Measurements from ENCODE around the gene MYH11.

Gene MYH11

DNA sequence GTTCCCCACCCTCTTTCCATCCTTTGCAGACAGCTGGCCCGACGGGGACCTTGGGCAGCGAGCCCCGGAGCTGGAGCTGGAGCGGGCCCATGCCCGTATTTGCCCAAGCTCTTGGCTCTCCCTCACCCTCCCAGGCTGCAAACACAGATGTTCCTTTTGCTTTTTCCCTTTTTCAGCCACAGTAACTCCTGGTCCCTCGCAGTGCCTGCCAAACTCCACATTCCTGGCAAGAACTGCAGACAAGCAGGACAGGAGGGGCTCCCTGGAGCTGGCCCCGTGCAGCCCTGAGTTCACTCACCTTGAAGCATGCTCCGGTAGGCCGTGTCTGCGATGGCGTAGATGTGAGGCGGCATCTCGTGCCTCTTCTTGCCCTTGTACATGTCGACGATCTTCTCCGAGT lies 33.9 kb downstream of the MYH11 start:
- no peaks in the 10 kb centered on the region for H3K9me3 ChIP-seq (ENCODE audit: insufficient read depth, low read length)
- peaks cover 8% of the 10 kb centered on the region; the same call in 1 of the 2 replicates for H3K4me1 ChIP-seq (ENCODE audit: low read length)
- H2AFZ ChIP-seq (ENCODE audit: low read depth, low read length) = no peak overlapping the region
- no peak overlapping the region for H3K4me3 ChIP-seq (ENCODE audit: low read length)
- no peaks in the 10 kb centered on the region for H4K20me1 ChIP-seq (ENCODE audit: insufficient read depth, low read length)
- H3K36me3 ChIP-seq (replicated peaks; ENCODE audit: low read depth, low read length) = no peaks in the 10 kb centered on the region
- H3K27ac ChIP-seq (ENCODE audit: low read length) = no peak overlapping the region
- peaks cover 18% of the 10 kb centered on the region for H3K27me3 ChIP-seq (ENCODE audit: low read depth, low read length)
- no peak overlapping the region for H3K4me2 ChIP-seq (ENCODE audit: low read length)
- TF ChIP-seq CTCF (IDR thresholded peaks at IDR 0.05; ENCODE audit: low read depth, low read length) = no peak
- TF ChIP-seq EZH2phosphoT487 (IDR thresholded peaks at IDR 0.05; ENCODE audit: low read depth) = no peak
- H3K9ac ChIP-seq (ENCODE audit: low read length) = no peak overlapping the region
- no peaks in the 10 kb centered on the region for H3K79me2 ChIP-seq (ENCODE audit: low read length)

- H3K9ac ChIP-seq (ENCODE audit: low read length) = no peak overlapping the region
- H3K27me3 ChIP-seq (ENCODE audit: low read depth, low read length) = peaks cover 29% of the 10 kb centered on the region
- no peak for TF ChIP-seq CTCF (IDR thresholded peaks at IDR 0.05; ENCODE audit: low read depth, low read length)
- TF ChIP-seq EZH2phosphoT487 (IDR thresholded peaks at IDR 0.05; ENCODE audit: low read depth) = no peak
- H4K20me1 ChIP-seq (ENCODE audit: insufficient read depth, low read length) = no peaks in the 10 kb centered on the region
- no peak overlapping the region for H3K4me2 ChIP-seq (ENCODE audit: low read length)
- no peak overlapping the region for H3K27ac ChIP-seq (ENCODE audit: low read length)
- no peak overlapping the region for H3K4me3 ChIP-seq (ENCODE audit: low read length)
- H2AFZ ChIP-seq (ENCODE audit: low read depth, low read length) = no peak overlapping the region
- peaks cover 8% of the 10 kb centered on the region; the same call in 1 of the 2 replicates for H3K4me1 ChIP-seq (ENCODE audit: low read length)
- H3K9me3 ChIP-seq (ENCODE audit: insufficient read depth, low read length) = peaks cover 10% of the 10 kb centered on the region
- H3K79me2 ChIP-seq (ENCODE audit: low read length) = no peaks in the 10 kb centered on the region
- H3K36me3 ChIP-seq (replicated peaks; ENCODE audit: low read depth, low read length) = no peaks in the 10 kb centered on the region
Observed at GRCh38 chr16:15820837-15821236, 36.0 kb downstream of the MYH11 start.

DNA sequence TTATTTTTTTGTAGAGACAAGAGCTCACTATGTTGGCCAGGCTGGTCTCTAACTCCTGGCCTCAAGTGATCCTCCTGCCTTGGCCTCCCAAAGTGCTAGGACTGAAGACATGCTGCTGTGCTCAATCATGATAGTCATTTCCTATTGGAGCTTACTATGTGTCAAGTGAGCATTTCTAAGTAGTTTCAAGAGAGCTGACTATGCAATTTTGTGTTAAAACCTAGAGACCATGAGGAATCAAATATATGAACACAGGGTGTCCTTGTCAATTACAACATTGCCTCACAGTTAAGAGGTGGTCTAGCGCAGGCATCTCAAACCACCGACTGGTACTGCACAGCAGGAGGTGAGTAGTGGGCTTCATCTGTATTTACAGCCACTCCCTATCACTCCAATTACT lies 37.8 kb downstream of the MYH11 start:
- Histone ChIP-seq H4K20me1 (ENCODE audit: insufficient read depth, low read length) (no peaks in the 10 kb centered on the region), H3K36me3 (replicated peaks; ENCODE audit: low read depth, low read length) (no peaks in the 10 kb centered on the region), H3K27ac (ENCODE audit: low read length) (no peak overlapping the region), H3K4me2 (ENCODE audit: low read length) (no peak overlapping the region), H3K9me3 (ENCODE audit: insufficient read depth, low read length) (peaks cover 14% of the 10 kb centered on the region), H3K27me3 (ENCODE audit: low read depth, low read length) (peaks cover 28% of the 10 kb centered on the region), H3K4me1 (ENCODE audit: low read length) (no peaks in the 10 kb centered on the region), H3K9ac (ENCODE audit: low read length) (no peak overlapping the region), H2AFZ (ENCODE audit: low read depth, low read length) (no peak overlapping the region), H3K79me2 (ENCODE audit: low read length) (no peaks in the 10 kb centered on the region), H3K4me3 (ENCODE audit: low read length) (no peak overlapping the region)
- TF ChIP-seq EZH2phosphoT487 (IDR thresholded peaks at IDR 0.05; ENCODE audit: low read depth) = no peak
- TF ChIP-seq CTCF (IDR thresholded peaks at IDR 0.05; ENCODE audit: low read depth, low read length) = no peak

DNA sequence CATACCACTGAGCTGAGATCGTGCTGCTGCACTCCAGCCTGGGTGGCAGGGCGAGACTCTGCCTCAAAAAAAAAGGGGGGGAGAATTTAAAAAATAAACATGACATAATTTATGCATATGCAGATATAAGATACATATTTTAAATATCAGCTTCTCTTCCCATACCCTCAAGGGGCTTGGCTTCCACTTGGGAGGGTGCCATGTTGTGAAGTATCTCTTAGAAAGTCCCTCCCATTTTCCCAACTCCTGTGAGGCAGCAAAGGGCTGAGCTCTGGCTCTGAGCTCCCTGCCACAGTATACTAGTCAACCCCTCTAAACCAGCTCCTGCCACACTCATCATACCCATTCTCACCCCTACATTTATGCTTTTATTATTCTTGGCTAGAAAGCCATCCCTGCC lies 39.4 kb downstream of the MYH11 start:
- TF ChIP-seq EZH2phosphoT487 (IDR thresholded peaks at IDR 0.05; ENCODE audit: low read depth) = no peak
- TF ChIP-seq CTCF (IDR thresholded peaks at IDR 0.05; ENCODE audit: low read depth, low read length) = no peak
- Histone ChIP-seq H3K79me2 (ENCODE audit: low read length) (no peaks in the 10 kb centered on the region), H3K4me3 (ENCODE audit: low read length) (no peak overlapping the region), H3K4me1 (ENCODE audit: low read length) (no peaks in the 10 kb centered on the region), H3K27me3 (ENCODE audit: low read depth, low read length) (peaks cover 25% of the 10 kb centered on the region), H3K9ac (ENCODE audit: low read length) (no peak overlapping the region), H3K27ac (ENCODE audit: low read length) (no peak overlapping the region), H3K9me3 (ENCODE audit: insufficient read depth, low read length) (peaks cover 14% of the 10 kb centered on the region), H2AFZ (ENCODE audit: low read depth, low read length) (no peak overlapping the region), H3K4me2 (ENCODE audit: low read length) (no peak overlapping the region), H3K36me3 (replicated peaks; ENCODE audit: low read depth, low read length) (no peaks in the 10 kb centered on the region), H4K20me1 (ENCODE audit: insufficient read depth, low read length) (no peaks in the 10 kb centered on the region)
